Subcutaneous abdominal adipose tissue (tissue), 5 donors: Measurements from ENCODE around the gene GDF7.
A peak's percentile ranks its signal among the peaks of the same experiment; 100 is the strongest.

Experiments
- H3K27ac ChIP-seq: one replicate; pipeline ENCODE4 v1.7.0; 2013; ENCODE audit warnings: low read depth, mild to moderate bottlenecking, inconsistent platforms, low read length, moderate library complexity
- H3K27me3 ChIP-seq, 5 donors: one replicate each; pipeline ENCODE4 v1.7.0; 2013; ENCODE audit warnings: low read length in 5 of 5, inconsistent platforms in 1 of 5; ENCODE audit not compliant: control insufficient read depth in 5 of 5, insufficient read depth in 4 of 5
- H3K36me3 ChIP-seq, 5 donors: one replicate each; pipeline ENCODE4 v1.7.0; 2013; ENCODE audit warnings: low read length in 5 of 5; ENCODE audit not compliant: control insufficient read depth in 5 of 5, insufficient read depth in 5 of 5
- H3K4me1 ChIP-seq, 5 donors: one replicate each; pipeline ENCODE4 v1.7.0; 2013; ENCODE audit warnings: low read length in 5 of 5, mild to moderate bottlenecking in 3 of 5, moderate library complexity in 1 of 5; ENCODE audit not compliant: control insufficient read depth in 5 of 5, insufficient read depth in 5 of 5
- H3K4me3 ChIP-seq, 5 donors: one replicate each; pipeline ENCODE4 v1.7.0; 2013; ENCODE audit warnings: low read length in 5 of 5, low read depth in 1 of 5
- H3K9ac ChIP-seq, 5 donors: one replicate each; pipeline ENCODE4 v1.7.0; 2013; ENCODE audit warnings: low read length in 5 of 5, mild to moderate bottlenecking in 4 of 5, moderate library complexity in 3 of 5
- H3K9me3 ChIP-seq, 5 donors: one replicate each; pipeline ENCODE4 v1.7.0; 2013; ENCODE audit warnings: low read length in 5 of 5; ENCODE audit not compliant: control insufficient read depth in 5 of 5
- donor health status: healthy.
- donor health status: healthy.
- donor health status: healthy.
- donor health status: healthy.
- donor health status: healthy.

Gene GDF7

GRCh38 chr2:20622731-20623130 lies 44.2 kb upstream of the GDF7 start:
- Histone ChIP-seq H3K4me1 (peaks cover 20 to 74% (median 45%) of the 10 kb centered on the region in 5 donors), H3K27ac (no peak overlapping the region), H3K9ac (no peak overlapping the region), H3K36me3 (peaks cover 0 to 58% (median 54%) of the 10 kb centered on the region in 5 donors), H3K4me3 (no peak overlapping the region), H3K9me3 (no peaks in the 10 kb centered on the region), H3K27me3 (no peaks in the 10 kb centered on the region)

DNA sequence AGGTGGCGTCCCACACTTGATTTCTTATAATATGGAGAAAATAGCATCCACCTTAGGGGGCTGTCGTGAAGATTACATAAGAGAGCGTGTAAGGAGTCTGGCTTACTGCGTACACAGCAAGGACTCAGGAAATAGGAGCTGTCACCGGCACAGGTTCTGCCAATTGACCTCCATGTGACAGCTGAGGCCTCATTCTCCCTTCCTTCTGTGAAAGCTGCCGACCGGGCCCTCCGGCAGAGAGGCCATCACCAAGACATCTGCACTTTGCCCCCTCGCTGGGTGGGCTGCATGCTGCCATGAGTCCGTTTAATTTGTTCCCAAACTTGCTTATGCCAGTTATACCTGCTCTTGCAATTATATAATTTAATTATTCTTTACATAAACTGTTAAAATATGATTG lies 43.7 kb upstream of the GDF7 start:
- H3K4me1 ChIP-seq, result peaks cover 15 to 71% (median 40%) of the 10 kb centered on the region in 5 donors

DNA sequence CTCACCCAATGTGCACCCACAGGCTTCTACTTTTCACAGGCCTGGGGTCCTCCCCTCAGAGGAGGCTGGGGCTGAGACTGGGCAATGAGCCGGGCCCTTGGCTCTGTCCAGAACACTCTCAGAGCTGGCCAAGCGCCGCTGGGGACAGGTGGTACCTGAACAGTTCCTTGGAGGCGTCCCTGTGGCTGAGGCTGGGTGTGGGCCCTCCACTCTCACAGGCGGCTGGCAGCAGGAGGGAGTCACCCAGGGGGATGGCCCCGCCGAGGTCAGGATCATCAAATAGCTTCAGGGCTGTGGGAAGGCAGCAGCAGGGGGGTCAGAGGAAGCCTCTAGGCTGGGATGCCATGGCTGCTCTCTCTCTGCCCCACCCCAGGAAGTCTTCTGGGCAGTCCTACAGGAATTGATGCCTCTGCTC lies 43.2 kb upstream of the GDF7 start:
- H3K27me3 ChIP-seq, result no peaks in the 10 kb centered on the region
- H3K36me3 ChIP-seq, result peaks cover 0 to 61% (median 54%) of the 10 kb centered on the region in 5 donors
- no peaks in the 10 kb centered on the region for H3K9me3 ChIP-seq
- H3K4me3 ChIP-seq, result no peak overlapping the region
- peaks cover 13 to 66% (median 35%) of the 10 kb centered on the region in 5 donors for H3K4me1 ChIP-seq
- H3K27ac ChIP-seq, result peak overlapping the region; percentile 87
- no peak overlapping the region for H3K9ac ChIP-seq

More for the DNA sequence above, 43.7 kb upstream of the GDF7 start:
- H3K27me3 ChIP-seq, result no peaks in the 10 kb centered on the region
- no peak overlapping the region for H3K4me3 ChIP-seq
- H3K9ac ChIP-seq, result no peak overlapping the region
- H3K36me3 ChIP-seq, result peaks cover 0 to 58% (median 54%) of the 10 kb centered on the region in 5 donors
- H3K27ac ChIP-seq, result no peak overlapping the region
- H3K9me3 ChIP-seq, result no peaks in the 10 kb centered on the region

- peaks cover 0 to 64% (median 52%) of the 10 kb centered on the region in 5 donors for H3K36me3 ChIP-seq
- no peak overlapping the region for H3K4me3 ChIP-seq
- H3K27me3 ChIP-seq, result no peaks in the 10 kb centered on the region
- H3K9me3 ChIP-seq, result no peaks in the 10 kb centered on the region
- peak overlapping the region in 1 of 5 donors; percentile 76 for H3K9ac ChIP-seq
- peak overlapping the region; percentile 87 for H3K27ac ChIP-seq
- H3K4me1 ChIP-seq, result peaks cover 10 to 60% (median 29%) of the 10 kb centered on the region in 5 donors
These were observed 42.6 kb upstream of the GDF7 start for GRCh38 chr2:20624156-20624883.

- Histone ChIP-seq H3K9ac (peak overlapping the region in 1 of 5 donors; percentile 76), H3K36me3 (peaks cover 0 to 70% (median 57%) of the 10 kb centered on the region in 5 donors), H3K4me3 (peak overlapping the region in 1 of 5 donors; percentile 8)
These were observed 42.0 kb upstream of the GDF7 start for GRCh38 chr2:20624884-20625485.

DNA sequence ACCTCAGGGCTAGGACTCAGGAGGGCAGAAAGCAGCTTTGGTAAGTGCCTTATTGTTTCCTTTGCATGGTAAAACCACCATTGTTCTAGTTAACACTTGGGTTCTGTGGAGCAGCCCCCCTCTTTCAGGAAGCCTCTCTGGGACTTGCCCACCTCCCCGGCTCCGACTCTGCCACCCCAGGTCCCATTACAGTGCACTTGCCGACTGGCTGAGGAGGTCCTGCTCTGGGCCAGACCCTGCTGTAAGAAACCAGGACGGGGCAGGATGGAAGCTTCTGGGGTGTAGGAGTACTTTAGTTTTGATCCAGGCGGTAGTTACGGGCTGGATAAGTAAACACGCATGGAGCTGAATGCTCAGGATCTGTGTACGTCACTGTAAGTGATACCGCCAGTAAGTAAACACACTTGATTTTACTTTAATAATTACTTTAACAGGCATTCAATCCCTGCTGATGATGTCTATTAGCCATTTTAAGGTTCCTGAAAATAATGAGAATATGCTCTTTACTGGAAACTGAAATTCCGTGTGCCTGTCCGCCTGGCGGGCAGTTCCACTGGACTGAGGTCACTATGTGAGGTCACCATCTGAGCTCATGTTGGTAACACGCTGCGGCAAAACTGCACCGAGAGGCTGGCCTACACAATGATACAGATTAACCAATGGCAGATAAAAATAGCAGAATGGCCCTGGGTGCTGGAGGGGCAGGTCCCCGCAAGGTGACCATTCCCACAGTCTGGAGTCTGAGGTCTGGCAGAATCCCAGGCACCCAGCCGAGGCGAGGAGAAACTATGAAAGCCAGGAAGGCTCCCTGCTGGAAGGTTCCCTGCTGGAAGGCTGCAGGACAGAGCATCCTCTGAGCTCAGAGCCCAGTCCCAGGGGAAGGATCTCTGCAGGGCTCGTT lies 41.2 kb upstream of the GDF7 start:
- peak overlapping the region in 1 of 5 donors; percentile 8 for H3K4me3 ChIP-seq
- H3K27ac ChIP-seq, result peak overlapping the region; percentile 87
- peaks cover 6 to 48% (median 22%) of the 10 kb centered on the region in 5 donors for H3K4me1 ChIP-seq
- H3K9ac ChIP-seq, result peak overlapping the region in 1 of 5 donors; percentile 76
- H3K9me3 ChIP-seq, result no peaks in the 10 kb centered on the region
- peaks cover 0 to 64% (median 52%) of the 10 kb centered on the region in 5 donors for H3K36me3 ChIP-seq
- no peaks in the 10 kb centered on the region for H3K27me3 ChIP-seq

More at GRCh38 chr2:20624884-20625485, 42.0 kb upstream of the GDF7 start:
- Histone ChIP-seq H3K4me1 (peaks cover 6 to 54% (median 22%) of the 10 kb centered on the region in 5 donors), H3K9me3 (no peaks in the 10 kb centered on the region), H3K27ac (peak overlapping the region; percentile 87), H3K27me3 (no peaks in the 10 kb centered on the region)

DNA sequence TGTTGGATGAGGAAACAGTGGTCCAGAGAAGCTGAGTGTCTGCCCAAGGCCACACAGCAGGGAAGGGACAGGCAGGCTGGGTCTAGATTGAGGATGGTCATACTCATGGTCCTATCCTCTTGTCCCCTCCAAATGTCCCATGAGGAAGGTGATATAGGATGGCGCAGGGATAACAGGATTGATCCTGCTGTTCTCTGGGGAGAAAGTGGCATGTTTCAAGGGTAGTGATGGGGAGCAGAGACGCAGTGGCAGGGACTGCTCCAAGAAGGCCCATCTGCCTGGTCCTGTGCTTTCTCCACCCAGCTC lies 40.6 kb upstream of the GDF7 start:
- Histone ChIP-seq H3K9me3 (no peaks in the 10 kb centered on the region), H3K9ac (peak overlapping the region in 1 of 5 donors; percentile 63), H3K36me3 (peaks cover 0 to 63% (median 47%) of the 10 kb centered on the region in 5 donors), H3K27me3 (no peaks in the 10 kb centered on the region), H3K27ac (peak overlapping the region; percentile 87), H3K4me3 (no peak overlapping the region), H3K4me1 (peaks cover 6 to 48% (median 22%) of the 10 kb centered on the region in 5 donors)

GRCh38 chr2:20626698-20627513 lies 40.0 kb upstream of the GDF7 start:
- Histone ChIP-seq H3K27me3 (no peaks in the 10 kb centered on the region), H3K36me3 (peaks cover 0 to 59% (median 42%) of the 10 kb centered on the region in 5 donors), H3K27ac (peak overlapping the region; percentile 87), H3K9me3 (no peaks in the 10 kb centered on the region), H3K4me3 (no peak overlapping the region), H3K4me1 (peaks cover 6 to 49% (median 22%) of the 10 kb centered on the region in 5 donors), H3K9ac (peak overlapping the region in 2 of 5 donors; percentile 22 to 63)

DNA sequence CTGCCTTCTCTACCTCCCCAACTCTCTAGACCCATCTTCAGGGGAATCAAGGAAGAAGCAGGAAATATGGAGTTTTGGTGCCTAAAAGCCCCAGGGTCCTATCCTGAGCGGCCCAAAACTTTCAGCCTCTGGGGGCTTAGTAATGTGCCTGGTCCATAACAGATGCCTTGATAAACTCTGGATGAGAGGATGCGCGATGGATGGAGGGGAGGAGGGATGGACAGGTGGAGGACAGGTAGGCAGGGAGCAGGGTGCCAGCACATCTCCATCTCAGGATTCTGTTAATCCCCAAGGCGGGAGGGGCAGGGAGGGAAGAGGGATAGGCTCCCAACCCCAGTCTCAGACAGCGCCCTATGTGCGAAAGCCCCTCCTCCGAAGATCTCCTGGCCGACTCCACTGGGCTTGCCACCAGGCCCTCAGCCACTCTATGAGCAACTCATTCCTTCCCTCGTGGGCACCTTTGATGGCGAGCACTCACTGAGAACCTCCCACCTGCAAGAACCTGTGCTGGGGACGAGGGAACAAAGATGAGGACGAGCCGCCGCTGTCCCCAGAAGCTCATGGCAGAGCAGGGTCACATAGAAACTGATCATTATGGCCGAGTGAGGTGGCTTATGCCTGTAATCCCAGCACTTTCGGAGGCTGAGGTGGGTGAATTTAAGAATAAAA lies 39.1 kb upstream of the GDF7 start:
- no peak overlapping the region for H3K27ac ChIP-seq
- peaks cover 0 to 59% (median 35%) of the 10 kb centered on the region in 5 donors for H3K36me3 ChIP-seq
- peaks cover 6 to 49% (median 22%) of the 10 kb centered on the region in 5 donors for H3K4me1 ChIP-seq
- no peak overlapping the region for H3K4me3 ChIP-seq
- H3K9me3 ChIP-seq, result no peaks in the 10 kb centered on the region
- H3K27me3 ChIP-seq, result no peaks in the 10 kb centered on the region
- H3K9ac ChIP-seq, result peak overlapping the region in 1 of 5 donors; percentile 22
